Uterus (tissue), 4 donors: ENCODE measurements around the gene CD9. TPM values are rescaled to one million over a fixed set of nuclear protein-coding genes. Genes with fewer than 3 reads are reported as not detected.

ENCODE experiments used
- DNase-seq, 2 donors: peaks; one replicate each; pipeline ENCODE4 v3.0.0-alpha.2; 2019 to 2020
- H3K27ac ChIP-seq, 2 donors: fragments of 200-600 bp; sonication (generic); 1 replicate in 1 of 2; 2 replicates in 1 of 2; pipeline ENCODE4 v1.5.1; 2016 to 2018
- H3K27me3 ChIP-seq, 2 donors: fragments of 200-600 bp; sonication (generic); one replicate each; pipeline ENCODE4 v1.5.1; 2018 to 2019; ENCODE audit warnings: control low read depth in 1 of 2
- H3K36me3 ChIP-seq, 2 donors: fragments of 200-600 bp; sonication (generic); one replicate each; pipeline ENCODE4 v1.5.1; 2019; ENCODE audit warnings: control low read depth in 1 of 2
- H3K4me1 ChIP-seq, 2 donors: fragments of 200-600 bp; sonication (generic); one replicate each; pipeline ENCODE4 v1.5.1; 2018 to 2019; ENCODE audit warnings: control low read depth in 1 of 2
- H3K4me3 ChIP-seq, 2 donors: fragments of 200-600 bp; sonication (generic); 1 replicate in 1 of 2; 2 replicates in 1 of 2; pipeline ENCODE4 v1.5.1; 2018 to 2019; ENCODE audit warnings: mild to moderate bottlenecking in 1 of 2
- H3K9me3 ChIP-seq, 2 donors: fragments of 200-600 bp; sonication (generic); one replicate each; pipeline ENCODE4 v1.5.1; 2019; ENCODE audit warnings: control low read depth in 1 of 2
- CTCF ChIP-seq, 4 experiments: fragments of 200-600 bp in 2 of 4; fragments of 450-650 bp in 2 of 4; sonication (generic) in 2 of 4; IDR thresholded peaks; one replicate each; pipeline ENCODE4 v1.5.1; 2016 to 2019; ENCODE audit warnings: antibody characterized with exemption in 4 of 4, mild to moderate bottlenecking in 2 of 4, moderate library complexity in 1 of 4
- POLR2A ChIP-seq, 2 donors: fragments of 450-650 bp; IDR thresholded peaks; one replicate each; pipeline ENCODE4 v1.6.1; 2016; ENCODE audit warnings: antibody characterized with exemption in 2 of 2, mild to moderate bottlenecking in 1 of 2, moderate library complexity in 1 of 2
- intact Hi-C: fragments of 100-400 bp; cut with DNase I; formaldehyde crosslinking; loops from one replicate; pipeline ENCODE4 v1.15.1; 2023; ENCODE audit warnings: low total_unique reads
- total RNA-seq, 4 donors: library from RNA; depleted of rRNA in 3 of 4; stranded (reverse); fragments of >200 nt in 3 of 4; gene quantifications; one replicate each; pipeline versions ENCODE4 v1.1.0 to v1.2.4, GENCODE V29; 2014 to 2023
- donor health status: DM: yes; HTN: yes; CAD: no.

Gene CD9
- total RNA-seq, 4 donors from 2014 or later = 161 to 275 (median 207) TPM

- H3K36me3 ChIP-seq = no peaks in the 10 kb centered on the region
- H3K9me3 ChIP-seq = no peaks in the 10 kb centered on the region
- H3K4me3 ChIP-seq = no peak overlapping the region
- peaks cover 5 to 14% of the 10 kb centered on the region in 2 donors for H3K4me1 ChIP-seq
- intact Hi-C loops = loop anchor here (2.0 kb wide), 1 partner anchor 80 kb away; no protein-coding TSS in a partner anchor
- TF ChIP-seq CTCF (IDR thresholded peaks at IDR 0.05) = no peak
- no peak for TF ChIP-seq POLR2A (IDR thresholded peaks at IDR 0.05)
- H3K27ac ChIP-seq = peak overlapping the region; percentile 92 to 95
- no peak for DNase-seq
- H3K27me3 ChIP-seq = no peaks in the 10 kb centered on the region
These were observed 79.0 kb downstream of the CD9 start for GRCh38 chr12:6279256-6279628.

GRCh38 chr12:6279631-6280030 lies 79.4 kb downstream of the CD9 start:
- peaks cover 5 to 14% of the 10 kb centered on the region in 2 donors for H3K4me1 ChIP-seq
- no peaks in the 10 kb centered on the region for H3K27me3 ChIP-seq
- H3K27ac ChIP-seq = peak overlapping the region; percentile 92 to 95
- no peaks in the 10 kb centered on the region for H3K36me3 ChIP-seq
- no peak for TF ChIP-seq POLR2A (IDR thresholded peaks at IDR 0.05)
- H3K4me3 ChIP-seq = no peak overlapping the region
- no peaks in the 10 kb centered on the region for H3K9me3 ChIP-seq
- DNase-seq = no peak
- intact Hi-C loops = loop anchor here (2.0 to 5.0 kb wide), 2 partner anchors 81 to 212 kb away; no protein-coding TSS in a partner anchor

- peak; percentile 53 to 82 for DNase-seq
- Histone ChIP-seq H3K36me3 (no peaks in the 10 kb centered on the region), H3K27me3 (no peaks in the 10 kb centered on the region), H3K27ac (peak overlapping the region; percentile 92 to 95), H3K9me3 (no peaks in the 10 kb centered on the region), H3K4me1 (peaks cover 5 to 14% of the 10 kb centered on the region in 2 donors), H3K4me3 (no peak overlapping the region)
- intact Hi-C loops = loop anchor here (5.0 kb wide), 1 partner anchor 213 kb away; no protein-coding TSS in a partner anchor
- TF ChIP-seq POLR2A (IDR thresholded peaks at IDR 0.05) (peak; percentile 10 to 19), CTCF (IDR thresholded peaks at IDR 0.05) (peak in 1 of 4 experiments; percentile 7)
These were observed 79.9 kb downstream of the CD9 start for GRCh38 chr12:6280053-6280469.

GRCh38 chr12:6280672-6281071 lies 80.5 kb downstream of the CD9 start:
- H3K4me1 ChIP-seq = peaks cover 5 to 14% of the 10 kb centered on the region in 2 donors
- H3K36me3 ChIP-seq = no peaks in the 10 kb centered on the region
- TF ChIP-seq CTCF (IDR thresholded peaks at IDR 0.05) (no peak), POLR2A (IDR thresholded peaks at IDR 0.05) (no peak)
- no peaks in the 10 kb centered on the region for H3K27me3 ChIP-seq
- intact Hi-C loops = loop anchor here (5.0 kb wide), 1 partner anchor 213 kb away; no protein-coding TSS in a partner anchor
- H3K27ac ChIP-seq = peak overlapping the region; percentile 92 to 95
- no peak for DNase-seq
- no peaks in the 10 kb centered on the region for H3K9me3 ChIP-seq
- H3K4me3 ChIP-seq = no peak overlapping the region

GRCh38 chr12:6281081-6281809 lies 81.0 kb downstream of the CD9 start:
- no peak for DNase-seq
- H3K4me3 ChIP-seq = no peak overlapping the region
- H3K27ac ChIP-seq = peak overlapping the region in 1 of 2 donors; percentile 95
- intact Hi-C loops = loop anchor here (5.0 kb wide), 1 partner anchor 214 kb away; no protein-coding TSS in a partner anchor
- no peaks in the 10 kb centered on the region for H3K27me3 ChIP-seq
- H3K36me3 ChIP-seq = no peaks in the 10 kb centered on the region
- no peaks in the 10 kb centered on the region for H3K9me3 ChIP-seq
- TF ChIP-seq CTCF (IDR thresholded peaks at IDR 0.05) (no peak), POLR2A (IDR thresholded peaks at IDR 0.05) (no peak)
- H3K4me1 ChIP-seq = peaks cover 5 to 14% of the 10 kb centered on the region in 2 donors
